A549 (cell line): ENCODE data around the gene CYP26B1. TPM values are rescaled to one million over a fixed set of nuclear protein-coding genes. Genes with fewer than 3 reads are reported as not detected.

Source experiments
- ATAC-seq, 2 experiments: fragments of 200-7000 bp in 1 of 2; fragments of >200 bp in 1 of 2; cut with Nextera tagmentation in 1 of 2; cut with Tn5 transposase in 1 of 2; 3 replicates each; pipeline versions ENCODE4 v1.8.0 to v1.9.1; 2018 to 2020; ENCODE audit warnings: mild to moderate bottlenecking in 1 of 2, moderate library complexity in 1 of 2
- CTCF ChIA-PET: fragments of 300-600 bp; sonication (Branson Sonifier 250); formaldehyde crosslinking; extraction: SDS; loops from one replicate; lab custom pipeline; 2021; ENCODE audit warnings: antibody characterized with exemption, inconsistent platforms; lab: Yijun Ruan, JAX
- POLR2A ChIA-PET: fragments of 350-600 bp; formaldehyde crosslinking; extraction: SDS; loops from one replicate; lab custom pipeline; 2021; ENCODE audit warnings: antibody characterized with exemption, inconsistent platforms; lab: Yijun Ruan, JAX
- DNase-seq, 2 experiments: peaks; one replicate each; pipeline versions ENCODE4 v3.0.0 to v3.0.0-alpha.2; 2011 to 2016; ENCODE audit warnings: low read depth in 1 of 2, low spot score in 1 of 2
- FAIRE-seq: peaks from 2 replicates; lab custom pipeline; 2011; peaks lifted over from hg19 to GRCh38; lab: Jason Lieb, UNC
- H3K27ac ChIP-seq, 2 experiments: fragments of >200 bp; sonication (Bioruptor Twin); formaldehyde crosslinking; 3 replicates each; pipeline ENCODE4 v1.5.1; 2016 to 2017
- H3K4me1 ChIP-seq: fragments of >200 bp; sonication (Bioruptor Twin); formaldehyde crosslinking; 3 replicates; pipeline ENCODE4 v1.6.1; 2016
- H3K4me2 ChIP-seq: fragments of >200 bp; sonication (Bioruptor Twin); formaldehyde crosslinking; 3 replicates; pipeline ENCODE4 v1.6.1; 2016
- H3K4me3 ChIP-seq: fragments of >200 bp; sonication (Bioruptor Twin); formaldehyde crosslinking; 3 replicates; pipeline ENCODE4 v1.5.1; 2016
- H3K9me3 ChIP-seq: fragments of >200 bp; sonication (Bioruptor Twin); formaldehyde crosslinking; 3 replicates; pipeline ENCODE4 v1.6.1; 2016
- BHLHE40 ChIP-seq: IDR thresholded peaks from 2 replicates; pipeline ENCODE4 v1.6.1; 2012; ENCODE audit warnings: low read depth, low read length, inconsistent platforms
- CBX8 ChIP-seq: fragments of 200-600 bp; sonication (generic); IDR thresholded peaks from 2 replicates; pipeline ENCODE4 v1.6.1; 2016
- CEBPB ChIP-seq, 2 experiments: fragments of >200 bp in 1 of 2; sonication (Bioruptor Twin) in 1 of 2; formaldehyde crosslinking in 1 of 2; IDR thresholded peaks; 2 replicates each; pipeline ENCODE4 v1.6.1; 2012 to 2016
- EHF ChIP-seq: fragments of 250-450 bp; sonication (Bioruptor Pico); IDR thresholded peaks from 2 replicates; pipeline ENCODE4 v1.5.0; 2020; ENCODE audit warnings: mild to moderate bottlenecking
- EHMT2 ChIP-seq: fragments of 200-600 bp; sonication (generic); IDR thresholded peaks from 2 replicates; pipeline ENCODE4 v1.6.1; 2016; ENCODE audit warnings: antibody characterized with exemption, low read depth, mild to moderate bottlenecking, moderate library complexity
- EP300 ChIP-seq, 2 experiments: fragments of >200 bp; sonication (Bioruptor Twin); formaldehyde crosslinking; IDR thresholded peaks; 2 replicates in 1 of 2; 3 replicates in 1 of 2; pipeline ENCODE4 v1.6.1; 2016 to 2017
- FOSB ChIP-seq: fragments of 250-450 bp; sonication (Bioruptor Pico); IDR thresholded peaks from 2 replicates; pipeline ENCODE4 v1.5.0; 2020; ENCODE audit warnings: mild to moderate bottlenecking, moderate library complexity
- GATA3 ChIP-seq: IDR thresholded peaks from 2 replicates; pipeline ENCODE4 v1.6.1; 2012; ENCODE audit warnings: borderline replicate concordance
- HDAC2 ChIP-seq: fragments of 200-600 bp; sonication (generic); IDR thresholded peaks from 2 replicates; pipeline ENCODE4 v1.6.1; 2016
- HEYL ChIP-seq: fragments of 250-450 bp; sonication (Bioruptor Pico); IDR thresholded peaks from 2 replicates; pipeline ENCODE4 v1.8.0; 2021; ENCODE audit warnings: mild to moderate bottlenecking, moderate library complexity
- HOXB13 ChIP-seq: fragments of 250-450 bp; sonication (Bioruptor Pico); IDR thresholded peaks from 2 replicates; pipeline ENCODE4 v1.5.0; 2020; ENCODE audit warnings: low read depth, mild to moderate bottlenecking, moderate library complexity
- HOXB5 ChIP-seq: fragments of 250-450 bp; sonication (Bioruptor Pico); IDR thresholded peaks from 2 replicates; pipeline ENCODE4 v1.5.0; 2020; ENCODE audit warnings: mild to moderate bottlenecking, moderate library complexity
- JUN ChIP-seq, 2 experiments: fragments of >200 bp; sonication (Bioruptor Twin); formaldehyde crosslinking; IDR thresholded peaks; 2 replicates in 1 of 2; 3 replicates in 1 of 2; pipeline ENCODE4 v1.6.1; 2016 to 2017
- KDM1A ChIP-seq: fragments of 200-600 bp; sonication (generic); IDR thresholded peaks from 2 replicates; pipeline ENCODE4 v1.6.1; 2016; ENCODE audit warnings: low read depth, mild to moderate bottlenecking
- KDM5A ChIP-seq: fragments of 200-600 bp; sonication (generic); IDR thresholded peaks from 2 replicates; pipeline ENCODE4 v1.6.1; 2016; ENCODE audit warnings: antibody characterized with exemption, mild to moderate bottlenecking
- POLR2A ChIP-seq: IDR thresholded peaks from 2 replicates; pipeline ENCODE4 v1.6.1; 2012; ENCODE audit warnings: mild to moderate bottlenecking, low read length
- RCOR1 ChIP-seq: fragments of 150-350 bp; IDR thresholded peaks from 2 replicates; pipeline ENCODE4 v1.6.1; 2014; ENCODE audit warnings: antibody characterized with exemption, low read length, low read depth
- SREBF2 ChIP-seq: fragments of 450-650 bp; IDR thresholded peaks from 2 replicates; pipeline ENCODE4 v1.6.1; 2014; ENCODE audit warnings: mild to moderate bottlenecking, moderate library complexity
- TFCP2L1 ChIP-seq: fragments of 250-450 bp; sonication (Bioruptor Pico); IDR thresholded peaks from 2 replicates; pipeline ENCODE4 v1.5.0; 2021; ENCODE audit warnings: mild to moderate bottlenecking
- WGBS: methylation state at CpG from one replicate; pipeline ENCODE4 v1.1.6; 2017; ENCODE audit errors: missing lambda C conversion rate; 5-methylcytosine and 5-hydroxymethylcytosine counted together
- polyA plus RNA-seq, 4 experiments: library from polyadenylated mRNA; depleted of rRNA in 3 of 4; stranded (reverse); fragments of >200 nt; fragmentation: RNase III in 1 of 4; extraction: RNeasy Plus Mini Kit Qiagen cat#74134 plus additional on column Dnase treatment in 1 of 4; gene quantifications; 2 replicates in 3 of 4; 3 replicates in 1 of 4; pipeline ENCODE4 v1.2.3, GENCODE V29; 2011 to 2017
- TF ChIP-seq, protein P1 (sequence below): fragments of >200 bp; sonication (Bioruptor Twin); formaldehyde crosslinking; IDR thresholded peaks from 3 replicates; pipeline ENCODE4 v1.5.1; 2016
- TF ChIP-seq, protein P2 (sequence below): IDR thresholded peaks from 2 replicates; pipeline ENCODE4 v1.6.1; 2012; ENCODE audit warnings: low read depth, borderline replicate concordance
- TF ChIP-seq, protein P3 (sequence below): fragments of >200 bp; sonication (Bioruptor Twin); formaldehyde crosslinking; IDR thresholded peaks from 3 replicates; pipeline ENCODE4 v1.6.1; 2016
- TF ChIP-seq, protein P4 (sequence below): fragments of 150-350 bp; IDR thresholded peaks from 2 replicates; pipeline ENCODE4 v1.6.1; 2014; ENCODE audit warnings: low read depth, mild to moderate bottlenecking, low read length
- TF ChIP-seq, protein P5 (sequence below): fragments of >200 bp; sonication (Bioruptor Twin); formaldehyde crosslinking; IDR thresholded peaks from 2 replicates; pipeline ENCODE4 v1.6.1; 2016

CYP26B1 gene
- polyA plus RNA-seq, 2 of the 4 experiments (the other 2 are of a cell fraction) = 9.7 to 13.6 TPM

DNA sequence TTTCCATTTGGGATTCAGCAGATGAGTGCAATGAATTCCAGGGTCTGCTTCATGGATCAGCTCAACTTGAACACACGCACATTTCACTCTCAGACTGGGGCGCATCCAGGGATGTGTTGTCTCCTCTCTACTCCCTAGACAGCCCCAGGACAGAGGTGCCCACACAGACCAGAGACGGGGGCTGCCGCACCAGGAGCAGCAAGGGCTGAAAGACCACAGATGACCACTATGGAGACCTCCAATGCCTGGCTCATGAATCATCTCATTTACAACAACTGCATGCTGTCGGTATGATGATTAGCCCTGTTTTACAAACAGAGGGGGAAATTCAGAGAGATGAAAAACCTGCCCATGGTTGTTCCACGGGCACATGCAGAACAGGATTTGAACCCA lies 63.1 kb downstream of the CYP26B1 start (continued):
- TF ChIP-seq KDM1A = no peak
- no peak for TF ChIP-seq JUN (IDR thresholded peaks at IDR 0.05)

DNA sequence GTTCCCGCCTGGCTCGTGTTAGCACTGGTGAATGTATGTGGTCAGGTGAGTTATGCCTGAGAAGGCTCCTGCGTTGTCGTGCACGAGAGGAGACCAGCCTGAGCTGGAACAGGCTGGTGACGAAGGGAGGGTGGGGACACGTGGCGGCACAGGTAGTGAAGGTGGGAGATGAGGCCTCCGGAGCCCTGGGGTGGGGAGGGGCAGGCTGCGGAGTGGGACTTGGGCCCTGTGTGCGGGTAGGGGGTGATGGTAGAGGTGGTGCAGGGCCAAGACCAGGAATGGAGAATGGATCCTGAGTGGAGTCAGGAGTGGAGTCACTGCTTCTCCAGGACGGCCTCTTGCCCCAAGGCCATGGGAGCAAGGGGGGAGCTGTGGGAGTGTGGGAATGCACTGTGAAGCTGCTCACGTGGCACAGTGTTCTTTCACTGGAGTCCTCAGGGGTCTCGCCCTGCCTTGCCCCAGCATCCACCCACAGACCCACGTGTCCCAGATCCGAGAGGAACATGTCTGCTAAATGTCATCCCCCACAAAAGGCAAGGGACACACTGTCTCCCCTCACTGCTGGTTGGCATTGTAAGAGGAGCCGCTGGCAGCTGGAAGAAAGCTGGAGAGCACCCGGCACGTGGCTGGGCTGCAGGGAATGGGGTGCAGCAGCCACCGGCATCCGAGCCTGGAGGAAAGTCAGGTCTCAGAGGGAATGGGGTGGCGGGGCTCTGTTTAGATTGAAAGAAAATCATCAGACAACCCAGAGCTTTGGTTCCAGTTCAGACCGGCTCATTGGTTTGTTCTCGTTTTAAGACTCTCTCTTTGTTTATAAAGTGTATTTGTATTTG lies 63.7 kb downstream of the CYP26B1 start:
- ChIA-PET POLR2A (no interaction called here), CTCF (interaction anchor here (0.7 to 1.6 kb wide), 2 partner anchors 27 to 66 kb away, joined by 3 read pairs; no protein-coding TSS in a partner anchor)

DNA sequence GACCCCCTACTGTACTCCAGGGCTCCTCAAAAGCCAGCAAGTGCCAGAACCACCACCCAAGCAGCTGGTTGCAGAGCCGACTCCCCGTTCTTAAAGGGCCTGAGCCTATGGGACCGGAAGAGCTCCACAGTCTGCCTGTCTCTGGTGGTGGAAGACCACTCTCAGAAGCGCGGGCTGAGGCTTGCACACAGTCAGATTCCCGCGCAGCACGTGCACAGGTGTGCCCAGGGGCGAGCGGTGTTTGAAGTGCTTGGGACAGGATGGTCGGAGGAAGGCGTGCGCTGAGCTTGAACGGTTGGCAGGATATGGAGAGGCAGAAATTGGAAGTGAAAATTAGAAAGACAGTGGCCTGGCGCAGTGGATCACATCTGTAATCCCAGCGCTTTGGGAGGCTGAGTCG lies 64.8 kb downstream of the CYP26B1 start:
- CTCF ChIA-PET = interaction anchor here (0.6 kb wide), 1 partner anchor 23 kb away, joined by 3 read pairs; no protein-coding TSS in a partner anchor
- DNase-seq = no peak
- peaks cover 10% of the 10 kb centered on the region; the same call in 2 of the 3 replicates for H3K4me1 ChIP-seq
- peaks cover 3% of the 10 kb centered on the region; the same call in 1 of the 3 replicates for H3K9me3 ChIP-seq
- TF ChIP-seq POLR2A = no peak
- no peak for TF ChIP-seq FOSB (CRISPR knock-in tag)
- TF ChIP-seq BHLHE40 = no peak
- no peak for TF ChIP-seq EHF (CRISPR knock-in tag)
- TF ChIP-seq, protein P1, sequence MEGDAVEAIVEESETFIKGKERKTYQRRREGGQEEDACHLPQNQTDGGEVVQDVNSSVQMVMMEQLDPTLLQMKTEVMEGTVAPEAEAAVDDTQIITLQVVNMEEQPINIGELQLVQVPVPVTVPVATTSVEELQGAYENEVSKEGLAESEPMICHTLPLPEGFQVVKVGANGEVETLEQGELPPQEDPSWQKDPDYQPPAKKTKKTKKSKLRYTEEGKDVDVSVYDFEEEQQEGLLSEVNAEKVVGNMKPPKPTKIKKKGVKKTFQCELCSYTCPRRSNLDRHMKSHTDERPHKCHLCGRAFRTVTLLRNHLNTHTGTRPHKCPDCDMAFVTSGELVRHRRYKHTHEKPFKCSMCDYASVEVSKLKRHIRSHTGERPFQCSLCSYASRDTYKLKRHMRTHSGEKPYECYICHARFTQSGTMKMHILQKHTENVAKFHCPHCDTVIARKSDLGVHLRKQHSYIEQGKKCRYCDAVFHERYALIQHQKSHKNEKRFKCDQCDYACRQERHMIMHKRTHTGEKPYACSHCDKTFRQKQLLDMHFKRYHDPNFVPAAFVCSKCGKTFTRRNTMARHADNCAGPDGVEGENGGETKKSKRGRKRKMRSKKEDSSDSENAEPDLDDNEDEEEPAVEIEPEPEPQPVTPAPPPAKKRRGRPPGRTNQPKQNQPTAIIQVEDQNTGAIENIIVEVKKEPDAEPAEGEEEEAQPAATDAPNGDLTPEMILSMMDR = no peak
- no peak for TF ChIP-seq CEBPB (IDR thresholded peaks at IDR 0.05)
- TF ChIP-seq HDAC2 = no peak
- no peak for TF ChIP-seq RCOR1
- no peak for TF ChIP-seq KDM5A
- no peak for TF ChIP-seq HEYL (CRISPR knock-in tag)
- TF ChIP-seq, all 56 proteins: peak for 0
- FAIRE-seq (no peak), ATAC-seq (no peak)
- no peak overlapping the region for H3K4me2 ChIP-seq
- no peak overlapping the region for H3K4me3 ChIP-seq
- POLR2A ChIA-PET = no interaction called here
- WGBS = 73% methylated on average over 17 of the region's 17 CpGs
- H3K27ac ChIP-seq = no peak overlapping the region

More for the DNA sequence above, 63.7 kb downstream of the CYP26B1 start:
- Histone ChIP-seq H3K4me2 (no peak overlapping the region), H3K9me3 (peaks cover 3% of the 10 kb centered on the region; the same call in 1 of the 3 replicates)
- ATAC-seq = no peak
- TF ChIP-seq GATA3 (no peak), POLR2A (no peak), TFCP2L1 (CRISPR knock-in tag) (no peak)
- TF ChIP-seq, protein P2, sequence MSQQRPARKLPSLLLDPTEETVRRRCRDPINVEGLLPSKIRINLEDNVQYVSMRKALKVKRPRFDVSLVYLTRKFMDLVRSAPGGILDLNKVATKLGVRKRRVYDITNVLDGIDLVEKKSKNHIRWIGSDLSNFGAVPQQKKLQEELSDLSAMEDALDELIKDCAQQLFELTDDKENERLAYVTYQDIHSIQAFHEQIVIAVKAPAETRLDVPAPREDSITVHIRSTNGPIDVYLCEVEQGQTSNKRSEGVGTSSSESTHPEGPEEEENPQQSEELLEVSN = no peak
- TF ChIP-seq, all 56 proteins: peak for 0
- whole genome bisulfite sequencing = 73% methylated on average over 24 of the region's 24 CpGs
- H3K4me3 ChIP-seq = no peak overlapping the region
- H3K27ac ChIP-seq = no peak overlapping the region
- DNase-seq (no peak), FAIRE-seq (no peak)
- no peaks in the 10 kb centered on the region for H3K4me1 ChIP-seq

DNA sequence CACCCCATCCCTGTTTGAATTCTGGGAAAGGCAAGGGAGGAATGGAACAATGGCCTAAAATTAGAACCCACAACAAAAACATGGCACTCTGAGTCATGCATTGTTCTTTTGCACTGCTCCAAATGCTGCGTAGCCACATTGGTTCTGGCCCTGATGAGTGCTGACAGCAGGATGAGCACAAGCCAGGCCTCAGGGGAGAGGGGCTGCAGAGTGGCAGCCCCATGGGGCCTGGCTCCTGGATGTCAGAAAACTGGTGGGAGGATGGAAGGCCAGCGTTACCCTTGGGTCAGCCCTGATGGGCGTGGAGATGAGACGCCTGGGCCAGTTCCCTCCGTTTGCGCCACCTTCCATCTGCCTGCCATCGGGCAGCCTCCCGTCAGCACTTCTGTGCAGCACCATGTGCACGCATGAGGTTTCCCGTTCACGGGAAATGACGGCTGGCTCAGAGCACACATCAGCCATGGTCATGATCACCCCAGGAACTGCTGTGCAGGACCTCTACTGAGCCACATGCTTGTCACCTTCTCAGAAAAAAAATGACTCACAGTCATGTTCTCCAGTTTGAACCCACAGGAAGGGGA lies 65.6 kb downstream of the CYP26B1 start:
- peaks cover 17% of the 10 kb centered on the region for H3K4me1 ChIP-seq
- no peak overlapping the region for H3K27ac ChIP-seq
- no peak overlapping the region for H3K4me2 ChIP-seq
- ATAC-seq (no peak), FAIRE-seq (no peak), DNase-seq (no peak)
- ChIA-PET POLR2A (no interaction called here), CTCF (no interaction called here)
- WGBS = 88% methylated on average over 12 of the region's 12 CpGs
- no peak for TF ChIP-seq SREBF2
- TF ChIP-seq, protein P3, sequence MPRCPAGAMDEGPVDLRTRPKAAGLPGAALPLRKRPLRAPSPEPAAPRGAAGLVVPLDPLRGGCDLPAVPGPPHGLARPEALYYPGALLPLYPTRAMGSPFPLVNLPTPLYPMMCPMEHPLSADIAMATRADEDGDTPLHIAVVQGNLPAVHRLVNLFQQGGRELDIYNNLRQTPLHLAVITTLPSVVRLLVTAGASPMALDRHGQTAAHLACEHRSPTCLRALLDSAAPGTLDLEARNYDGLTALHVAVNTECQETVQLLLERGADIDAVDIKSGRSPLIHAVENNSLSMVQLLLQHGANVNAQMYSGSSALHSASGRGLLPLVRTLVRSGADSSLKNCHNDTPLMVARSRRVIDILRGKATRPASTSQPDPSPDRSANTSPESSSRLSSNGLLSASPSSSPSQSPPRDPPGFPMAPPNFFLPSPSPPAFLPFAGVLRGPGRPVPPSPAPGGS = no peak
- TF ChIP-seq EP300 (IDR thresholded peaks at IDR 0.05) = no peak
- TF ChIP-seq HOXB13 = no peak
- TF ChIP-seq, protein P4, sequence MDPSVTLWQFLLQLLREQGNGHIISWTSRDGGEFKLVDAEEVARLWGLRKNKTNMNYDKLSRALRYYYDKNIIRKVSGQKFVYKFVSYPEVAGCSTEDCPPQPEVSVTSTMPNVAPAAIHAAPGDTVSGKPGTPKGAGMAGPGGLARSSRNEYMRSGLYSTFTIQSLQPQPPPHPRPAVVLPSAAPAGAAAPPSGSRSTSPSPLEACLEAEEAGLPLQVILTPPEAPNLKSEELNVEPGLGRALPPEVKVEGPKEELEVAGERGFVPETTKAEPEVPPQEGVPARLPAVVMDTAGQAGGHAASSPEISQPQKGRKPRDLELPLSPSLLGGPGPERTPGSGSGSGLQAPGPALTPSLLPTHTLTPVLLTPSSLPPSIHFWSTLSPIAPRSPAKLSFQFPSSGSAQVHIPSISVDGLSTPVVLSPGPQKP = no peak
- no peak for TF ChIP-seq CBX8
- TF ChIP-seq, protein P2 = no peak
- TF ChIP-seq HDAC2 = no peak
- TF ChIP-seq HOXB5 (CRISPR knock-in tag) = no peak
- TF ChIP-seq KDM1A = no peak
- TF ChIP-seq EHMT2 = no peak
- TF ChIP-seq, protein P5, sequence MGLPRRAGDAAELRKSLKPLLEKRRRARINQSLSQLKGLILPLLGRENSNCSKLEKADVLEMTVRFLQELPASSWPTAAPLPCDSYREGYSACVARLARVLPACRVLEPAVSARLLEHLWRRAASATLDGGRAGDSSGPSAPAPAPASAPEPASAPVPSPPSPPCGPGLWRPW = no peak
- no peak overlapping the region for H3K4me3 ChIP-seq
- peaks cover 3% of the 10 kb centered on the region; the same call in 1 of the 3 replicates for H3K9me3 ChIP-seq
